ENCODE data around the gene OR3A1.
"Not testable (repeated sequence)": the region's sequence is repeated elsewhere in the genome, so short reads cannot be mapped to it uniquely, and the experiment has no call there.

OR3A1 gene, protein sequence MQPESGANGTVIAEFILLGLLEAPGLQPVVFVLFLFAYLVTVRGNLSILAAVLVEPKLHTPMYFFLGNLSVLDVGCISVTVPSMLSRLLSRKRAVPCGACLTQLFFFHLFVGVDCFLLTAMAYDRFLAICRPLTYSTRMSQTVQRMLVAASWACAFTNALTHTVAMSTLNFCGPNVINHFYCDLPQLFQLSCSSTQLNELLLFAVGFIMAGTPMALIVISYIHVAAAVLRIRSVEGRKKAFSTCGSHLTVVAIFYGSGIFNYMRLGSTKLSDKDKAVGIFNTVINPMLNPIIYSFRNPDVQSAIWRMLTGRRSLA

DNA sequence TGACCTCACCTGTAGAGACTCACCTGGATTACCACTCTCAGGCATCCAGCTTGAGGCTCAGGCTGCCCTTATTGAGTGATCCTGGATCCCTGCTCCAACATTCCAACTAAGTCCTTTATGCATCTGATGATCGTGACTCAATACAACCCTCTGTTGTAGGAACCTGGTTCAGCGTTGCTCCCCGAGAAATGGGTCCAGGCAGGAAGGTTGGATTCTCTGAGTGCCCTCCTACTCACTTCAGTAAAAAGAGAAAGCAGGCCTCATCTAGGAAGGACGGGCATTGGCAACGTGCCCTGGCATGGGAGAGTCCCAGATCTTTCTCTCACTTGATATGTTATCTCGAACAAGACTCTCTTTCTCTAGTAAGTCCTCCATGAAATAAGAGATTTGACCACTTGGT, at the start of gene OR3A1:
TSS of gene OR3A1 (minus strand) at position 101 of the 400 bp plus-strand sequence. CDS start 5,778 bp downstream, outside the sequence.
- no peak for DNase-seq

DNA sequence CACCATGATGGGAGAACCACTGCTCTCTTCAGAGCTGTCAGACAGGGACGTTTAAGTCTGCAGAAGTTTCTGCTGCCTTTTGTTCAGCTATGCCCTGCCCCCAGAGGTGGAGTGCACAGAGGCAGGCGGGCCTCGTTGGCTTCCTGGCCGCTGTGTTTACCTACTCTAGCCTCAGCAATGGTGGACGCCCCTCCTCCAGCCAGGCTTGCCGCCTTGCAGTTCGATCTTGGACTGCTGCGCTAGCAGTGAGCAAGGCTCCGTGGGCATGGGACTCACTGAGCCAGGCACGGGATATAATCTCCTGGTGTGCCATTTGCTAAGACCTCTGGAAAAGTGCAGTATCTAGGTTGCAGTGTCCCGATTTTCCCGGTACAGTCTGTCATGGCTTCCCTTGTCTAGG, 44.6 kb upstream of the OR3A1 start:
- DNase-seq = not testable (repeated sequence)

DNA sequence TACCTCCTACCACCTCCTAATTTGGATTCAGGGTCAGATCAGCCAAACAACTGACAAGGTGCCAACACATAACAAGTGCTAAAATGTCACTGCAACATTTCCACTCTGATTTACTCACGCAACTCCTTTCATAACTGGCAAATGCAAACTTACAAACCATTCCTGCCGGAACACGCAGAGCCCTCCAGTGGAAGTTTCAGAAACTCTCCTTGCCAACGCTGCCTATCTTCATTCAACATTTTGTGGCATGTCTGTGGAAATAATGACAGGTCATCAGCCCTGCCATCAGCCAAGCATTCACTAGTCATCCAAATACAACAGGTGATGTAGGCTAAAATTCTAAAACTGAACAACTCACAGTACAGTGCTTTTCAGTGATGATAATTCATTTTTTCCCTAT, 37.7 kb upstream of the OR3A1 start:
- DNase-seq = no peak

DNA sequence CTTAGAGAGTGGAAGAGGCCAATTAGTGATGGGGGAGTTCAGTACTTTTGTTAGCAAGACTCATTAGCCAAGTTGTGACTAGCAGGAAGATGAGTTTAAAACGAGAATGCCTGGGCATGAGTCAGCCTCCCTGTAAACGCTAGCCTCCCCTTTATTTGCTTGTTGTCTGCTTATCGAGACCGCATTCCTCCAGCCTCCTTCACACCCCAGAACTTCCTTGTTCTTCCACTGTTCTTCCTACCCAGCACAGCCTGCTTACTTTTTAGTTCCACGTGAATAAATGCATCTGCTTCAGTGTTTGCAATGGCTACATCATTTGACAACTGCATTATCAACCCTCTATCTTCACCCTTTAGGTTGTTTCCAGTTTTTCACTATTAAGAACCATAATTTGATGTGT, 20.2 kb upstream of the OR3A1 start:
- no peak for DNase-seq

DNA sequence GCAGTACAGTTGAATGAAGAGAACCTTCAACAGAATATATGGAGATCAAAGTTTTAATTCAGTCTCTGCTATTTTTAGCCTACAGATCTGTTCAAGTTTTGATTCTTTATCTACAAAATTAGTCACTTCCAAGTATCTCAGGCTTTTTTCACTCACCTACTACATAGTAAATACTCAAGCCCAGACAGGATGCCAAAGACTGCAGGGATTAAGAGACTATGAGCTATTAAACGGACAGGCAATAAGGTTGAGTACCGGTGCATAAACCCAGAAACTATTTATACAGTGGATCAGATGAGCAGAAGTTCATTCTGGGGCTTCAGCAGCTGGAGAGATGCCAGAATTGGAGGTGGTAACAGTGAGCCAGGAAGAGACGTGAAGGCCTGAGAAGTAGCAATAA, 18.7 kb upstream of the OR3A1 start:
- no peak for DNase-seq

DNA sequence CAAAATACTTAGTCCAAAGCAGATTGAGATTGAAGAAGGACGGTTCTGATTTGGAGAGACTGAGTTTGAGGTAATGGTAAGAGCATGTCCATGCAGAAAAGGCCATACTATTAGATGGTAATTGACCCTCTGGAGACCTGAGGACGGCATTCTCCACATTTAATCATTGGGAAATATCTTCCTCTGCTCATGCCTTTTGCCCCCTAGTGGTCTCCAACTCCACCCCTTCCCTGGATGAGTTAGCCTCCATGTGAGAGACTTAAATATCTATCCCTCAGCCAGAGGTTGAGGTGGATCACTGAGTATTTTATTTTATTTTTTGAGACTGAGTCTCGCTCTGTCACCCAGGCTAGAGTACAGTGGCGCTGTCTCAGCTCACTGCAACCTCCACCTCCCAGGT, 10.4 kb upstream of the OR3A1 start:
- no peak for DNase-seq

DNA sequence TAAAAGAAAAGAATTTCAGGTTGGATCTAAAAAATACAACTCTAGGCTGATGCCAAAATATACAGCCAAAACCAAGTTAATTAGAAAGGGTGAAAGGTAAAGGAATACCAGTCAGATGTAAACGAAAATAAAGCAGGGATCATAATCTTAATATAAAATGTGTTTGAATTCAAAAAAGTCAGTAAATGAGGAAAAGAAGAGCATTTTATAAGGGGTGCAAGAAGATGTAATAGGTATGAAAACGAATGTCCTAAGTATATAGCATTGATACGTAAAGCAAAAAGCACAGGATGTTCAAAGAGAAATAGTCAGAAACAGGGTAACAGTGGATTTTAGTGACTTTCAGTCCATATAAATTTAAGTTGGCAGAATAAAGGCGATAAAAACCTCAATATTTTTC, 2.5 kb downstream of the OR3A1 start:
- no peak for DNase-seq

DNA sequence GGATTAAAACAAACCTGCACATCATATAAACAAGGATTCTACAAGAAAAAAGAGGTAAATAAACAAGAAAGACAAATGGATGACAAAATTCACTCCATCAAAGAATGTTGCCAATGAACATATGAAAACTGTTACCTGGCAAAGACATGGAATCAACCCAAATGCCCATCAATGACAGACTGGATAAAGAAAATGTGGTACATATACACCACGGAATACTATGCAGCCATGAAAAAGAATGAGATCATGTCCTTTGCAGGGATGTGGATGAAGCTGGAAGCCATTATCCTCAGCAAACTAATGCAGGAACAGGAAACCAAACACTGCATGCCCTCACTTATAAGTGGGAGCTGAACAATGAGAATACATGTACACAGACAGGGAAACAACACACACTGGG, 4.6 kb downstream of the OR3A1 start:
- not testable (repeated sequence) for DNase-seq

DNA sequence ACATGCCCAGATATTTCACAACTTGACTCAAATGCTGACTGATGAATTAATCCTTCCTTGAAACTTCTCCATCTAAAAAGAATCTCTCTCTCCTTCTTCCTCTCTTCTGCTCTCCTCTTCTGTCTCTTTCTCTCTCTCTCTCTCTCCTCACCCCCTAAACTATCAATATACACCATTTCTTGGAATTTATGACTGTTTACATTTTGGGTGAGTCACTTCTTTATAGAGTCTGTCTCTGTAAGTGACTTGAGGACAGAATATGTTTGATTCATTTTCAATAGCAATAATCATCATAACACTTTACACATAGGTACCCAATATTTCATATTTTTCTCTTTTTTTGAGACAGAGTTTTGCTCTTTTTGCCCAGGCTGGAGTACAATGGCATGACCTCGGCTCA, 15.3 kb downstream of the OR3A1 start:
- no peak for DNase-seq

DNA sequence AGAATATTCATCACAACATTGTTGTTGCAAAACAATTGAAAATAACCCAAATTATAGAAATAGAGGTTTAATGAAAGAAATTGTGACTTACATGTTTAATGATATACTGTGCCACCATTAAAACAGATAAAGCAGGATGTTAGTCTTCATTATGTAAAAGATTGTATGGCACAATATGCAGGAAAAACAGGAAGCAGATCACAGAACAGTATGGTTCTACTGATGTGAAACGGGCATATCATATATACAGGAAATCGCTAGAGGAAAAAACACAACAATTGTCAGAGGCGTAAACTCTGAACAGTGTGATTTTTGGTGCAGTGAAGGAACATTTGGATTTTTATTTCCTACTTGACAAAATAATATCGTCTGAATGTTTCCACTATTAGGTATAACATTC, 22.0 kb downstream of the OR3A1 start:
- DNase-seq = no peak

DNA sequence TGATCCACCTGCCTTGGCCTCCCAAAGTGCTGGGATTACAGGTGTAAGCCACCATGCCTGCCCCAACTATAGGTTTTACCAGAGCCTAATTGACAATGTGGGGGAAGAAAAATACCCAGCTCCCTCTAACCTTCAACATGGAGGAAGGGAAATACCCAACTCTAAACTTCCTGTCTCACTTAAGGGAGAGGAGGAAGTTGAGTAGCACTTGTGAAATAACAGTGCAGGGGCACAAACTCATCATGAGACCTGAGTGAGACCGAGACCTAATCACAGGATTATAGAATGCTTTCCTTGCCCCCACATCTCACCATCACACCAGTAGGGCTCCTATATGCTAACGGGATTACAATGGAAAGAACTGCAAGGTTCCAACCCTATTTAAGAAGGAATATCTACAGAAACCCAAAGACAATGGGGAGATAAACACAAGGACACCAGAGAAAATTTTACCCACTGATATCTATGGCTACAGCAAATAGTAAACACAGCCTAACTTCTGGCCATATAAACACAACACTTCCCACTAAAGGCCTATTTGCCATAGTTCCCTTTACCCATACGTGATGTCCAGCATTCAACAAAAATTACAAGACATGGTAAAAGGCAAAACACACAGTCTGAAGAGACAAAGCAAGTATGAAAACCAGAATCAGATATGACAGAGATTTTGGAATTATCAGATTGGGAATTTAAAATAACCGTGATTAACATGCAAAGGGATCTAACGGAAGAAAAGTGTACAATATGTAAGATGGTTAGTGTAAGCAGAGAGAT, 26.9 kb downstream of the OR3A1 start:
- no peak for DNase-seq

DNA sequence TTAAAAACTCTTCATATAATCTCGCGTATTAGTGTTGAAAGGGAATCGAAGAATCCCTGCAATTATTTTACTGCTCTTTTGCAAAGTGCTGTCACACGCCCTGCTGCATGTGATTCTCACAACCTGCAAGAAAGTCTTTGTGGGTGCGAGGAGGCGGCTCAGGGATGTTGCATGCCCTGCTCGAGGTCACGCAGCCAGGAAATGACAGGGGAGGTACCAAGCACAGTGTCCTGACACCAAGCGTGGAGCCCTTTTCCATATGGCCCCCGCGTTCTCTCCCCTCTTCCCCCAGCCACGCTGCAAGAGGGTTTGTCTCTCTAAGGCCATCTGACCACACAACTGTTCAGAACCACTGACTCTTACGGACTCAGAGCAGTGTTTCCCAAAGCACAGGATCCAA, 37.6 kb downstream of the OR3A1 start:
- no peak for DNase-seq

DNA sequence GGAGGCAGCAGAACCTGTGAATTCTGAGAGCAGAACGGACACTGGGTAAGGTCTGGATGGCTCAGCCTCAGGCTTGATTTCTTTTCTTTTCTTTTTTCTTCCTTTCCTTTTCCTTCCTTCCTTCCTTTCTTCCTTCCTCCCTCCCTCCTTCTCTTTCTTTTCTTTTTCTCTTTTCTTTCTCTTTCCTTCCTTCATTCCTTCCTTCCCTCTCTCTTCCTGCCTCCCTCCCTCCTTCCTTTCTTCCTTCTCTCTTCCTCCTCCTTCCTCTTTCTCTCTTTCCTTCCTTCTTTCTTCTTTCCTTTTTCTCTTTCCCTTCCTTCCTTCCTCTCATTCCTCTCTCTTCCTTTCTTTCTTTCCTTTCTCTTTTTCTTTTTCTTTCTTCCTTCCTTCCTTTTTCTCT, 38.0 kb downstream of the OR3A1 start:
- no peak for DNase-seq

DNA sequence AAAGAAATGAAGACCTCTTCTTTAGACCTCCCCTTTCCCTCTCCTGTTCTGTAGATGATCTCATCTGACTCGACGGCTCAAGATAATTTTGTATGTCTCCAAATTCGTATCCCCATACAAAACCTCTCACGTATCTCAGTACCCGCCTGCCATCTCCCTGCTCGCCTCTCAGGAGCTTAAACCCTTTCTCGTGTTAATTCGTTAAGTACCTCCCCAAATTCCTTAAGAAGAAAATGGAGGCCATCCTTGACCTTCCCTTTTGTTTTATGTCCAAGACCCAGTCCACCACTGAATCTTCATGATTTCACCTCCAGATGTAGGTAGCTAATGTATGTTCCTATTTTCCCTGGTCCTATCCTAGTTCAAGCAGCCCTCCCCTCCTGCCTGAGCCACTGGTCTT, 41.6 kb downstream of the OR3A1 start:
- no peak for DNase-seq

DNA sequence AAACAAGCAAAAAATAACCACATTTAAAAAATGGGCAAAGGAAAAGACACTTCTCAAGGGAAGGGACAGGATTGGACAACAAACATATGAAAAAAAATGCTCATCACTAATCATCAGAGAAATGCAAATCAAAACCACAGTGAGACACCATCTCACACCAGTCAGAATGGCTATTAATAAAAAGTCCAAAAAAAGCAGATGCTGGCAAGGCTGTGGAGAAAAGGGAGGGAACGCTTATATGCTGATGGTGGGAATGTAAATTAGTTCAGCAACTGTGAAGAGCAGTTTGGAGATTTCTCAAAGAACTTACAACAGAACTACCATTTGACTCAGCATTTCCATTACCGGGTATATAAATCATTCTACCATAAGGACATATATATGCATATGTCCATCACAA, 49.1 kb downstream of the OR3A1 start:
- DNase-seq = not testable (repeated sequence)

DNA sequence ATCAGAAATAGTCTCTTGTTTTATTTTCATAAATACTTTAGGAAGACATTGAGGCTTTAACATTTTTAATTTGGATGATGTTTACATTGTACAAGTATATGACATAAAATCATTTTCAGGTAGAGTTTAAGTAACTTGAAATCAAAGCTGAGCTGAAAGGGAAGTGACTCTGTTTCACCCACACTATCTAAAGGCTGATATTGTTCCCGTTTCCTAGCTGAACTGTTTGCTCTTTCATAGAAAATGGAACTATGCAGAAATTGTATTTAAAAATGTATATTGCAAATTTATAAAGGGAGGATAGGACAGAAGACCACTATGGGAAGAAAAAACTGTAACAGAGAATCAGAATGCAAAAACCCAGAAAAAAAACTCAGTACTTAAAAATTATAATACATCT, 53.3 kb downstream of the OR3A1 start:
- not testable (repeated sequence) for DNase-seq

DNA sequence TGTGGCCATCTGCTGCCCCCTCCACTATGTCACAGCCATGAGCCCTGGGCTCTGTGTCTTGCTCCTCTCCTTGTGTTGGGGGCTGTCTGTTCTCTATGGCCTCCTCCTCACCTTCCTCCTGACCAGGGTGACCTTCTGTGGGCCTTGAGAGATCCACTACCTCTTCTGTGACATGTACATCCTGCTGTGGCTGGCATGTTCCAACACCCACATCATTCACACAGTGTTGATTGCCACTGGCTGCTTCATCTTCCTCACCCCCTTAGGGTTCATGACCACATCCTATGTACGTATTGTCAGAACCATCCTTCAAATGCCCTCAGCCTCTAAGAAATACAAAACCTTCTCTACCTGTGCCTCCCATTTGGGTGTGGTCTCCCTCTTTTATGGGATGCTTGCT, 57.1 kb downstream of the OR3A1 start:
- not testable (repeated sequence) for DNase-seq
